ENCODE data around the gene STX5.

DNA sequence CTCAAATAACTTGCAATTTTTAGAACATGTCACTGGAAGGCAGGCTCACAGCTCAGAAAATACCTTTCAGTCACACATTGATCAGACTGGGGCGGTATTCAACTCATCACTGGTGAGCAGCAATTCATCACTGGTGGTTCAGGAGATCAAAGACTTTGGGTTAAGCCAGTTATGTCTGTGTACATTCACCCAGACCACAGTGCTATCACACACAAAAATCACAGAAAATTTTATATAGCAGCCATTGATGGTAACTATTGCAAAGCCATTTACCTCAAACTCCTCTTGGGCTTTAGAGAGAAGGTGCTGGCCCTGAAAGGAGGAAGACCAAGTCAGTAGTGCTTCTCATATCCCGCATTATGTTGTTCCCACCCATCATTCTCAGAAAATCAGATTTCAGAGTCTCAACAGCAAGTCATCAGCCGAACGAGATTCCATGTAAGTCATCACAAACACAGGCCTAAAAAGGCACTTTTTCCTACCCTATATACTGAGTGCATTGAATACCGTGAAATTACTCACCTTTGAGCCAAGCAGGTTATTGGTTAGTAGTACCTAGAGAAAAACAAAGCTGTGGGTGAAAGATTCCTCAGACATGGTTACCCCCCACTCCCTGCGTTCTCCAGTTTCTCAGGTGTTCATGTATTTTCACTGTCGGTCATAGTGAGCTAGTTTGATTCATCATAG, 21.6 kb upstream of the STX5 start:
- TF ChIP-seq POLR2A (IDR thresholded peaks at IDR 0.05; ENCODE audit: low read depth, low read length) (peak; percentile 45), NBN (IDR thresholded peaks at IDR 0.05) (no peak), FOXK2 (IDR thresholded peaks at IDR 0.05) (no peak), YY1 (IDR thresholded peaks at IDR 0.05; ENCODE audit: low read depth, low read length) (no peak), RAD21 (IDR thresholded peaks at IDR 0.05; ENCODE audit: insufficient read depth, low read depth, low read length) (no peak), EP300 (IDR thresholded peaks at IDR 0.05; ENCODE audit: borderline replicate concordance in 1 of 2, control insufficient read depth in 1 of 2, low read depth in 2 of 2, low read length in 2 of 2) (no peak), EZH2 (IDR thresholded peaks at IDR 0.05; ENCODE audit: borderline replicate concordance, control insufficient read depth, low read depth, low read length) (no peak)
- TF ChIP-seq, protein P1, sequence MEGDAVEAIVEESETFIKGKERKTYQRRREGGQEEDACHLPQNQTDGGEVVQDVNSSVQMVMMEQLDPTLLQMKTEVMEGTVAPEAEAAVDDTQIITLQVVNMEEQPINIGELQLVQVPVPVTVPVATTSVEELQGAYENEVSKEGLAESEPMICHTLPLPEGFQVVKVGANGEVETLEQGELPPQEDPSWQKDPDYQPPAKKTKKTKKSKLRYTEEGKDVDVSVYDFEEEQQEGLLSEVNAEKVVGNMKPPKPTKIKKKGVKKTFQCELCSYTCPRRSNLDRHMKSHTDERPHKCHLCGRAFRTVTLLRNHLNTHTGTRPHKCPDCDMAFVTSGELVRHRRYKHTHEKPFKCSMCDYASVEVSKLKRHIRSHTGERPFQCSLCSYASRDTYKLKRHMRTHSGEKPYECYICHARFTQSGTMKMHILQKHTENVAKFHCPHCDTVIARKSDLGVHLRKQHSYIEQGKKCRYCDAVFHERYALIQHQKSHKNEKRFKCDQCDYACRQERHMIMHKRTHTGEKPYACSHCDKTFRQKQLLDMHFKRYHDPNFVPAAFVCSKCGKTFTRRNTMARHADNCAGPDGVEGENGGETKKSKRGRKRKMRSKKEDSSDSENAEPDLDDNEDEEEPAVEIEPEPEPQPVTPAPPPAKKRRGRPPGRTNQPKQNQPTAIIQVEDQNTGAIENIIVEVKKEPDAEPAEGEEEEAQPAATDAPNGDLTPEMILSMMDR (IDR thresholded peaks at IDR 0.05 in 2 of 3, conservative IDR thresholded peaks at IDR 0.05 in 1 of 3; ENCODE audit: control insufficient read depth in 2 of 3, extremely low read depth in 1 of 3, insufficient read depth in 1 of 3, low read depth in 3 of 3, low read length in 3 of 3), result no peak
- TF ChIP-seq, protein P2, sequence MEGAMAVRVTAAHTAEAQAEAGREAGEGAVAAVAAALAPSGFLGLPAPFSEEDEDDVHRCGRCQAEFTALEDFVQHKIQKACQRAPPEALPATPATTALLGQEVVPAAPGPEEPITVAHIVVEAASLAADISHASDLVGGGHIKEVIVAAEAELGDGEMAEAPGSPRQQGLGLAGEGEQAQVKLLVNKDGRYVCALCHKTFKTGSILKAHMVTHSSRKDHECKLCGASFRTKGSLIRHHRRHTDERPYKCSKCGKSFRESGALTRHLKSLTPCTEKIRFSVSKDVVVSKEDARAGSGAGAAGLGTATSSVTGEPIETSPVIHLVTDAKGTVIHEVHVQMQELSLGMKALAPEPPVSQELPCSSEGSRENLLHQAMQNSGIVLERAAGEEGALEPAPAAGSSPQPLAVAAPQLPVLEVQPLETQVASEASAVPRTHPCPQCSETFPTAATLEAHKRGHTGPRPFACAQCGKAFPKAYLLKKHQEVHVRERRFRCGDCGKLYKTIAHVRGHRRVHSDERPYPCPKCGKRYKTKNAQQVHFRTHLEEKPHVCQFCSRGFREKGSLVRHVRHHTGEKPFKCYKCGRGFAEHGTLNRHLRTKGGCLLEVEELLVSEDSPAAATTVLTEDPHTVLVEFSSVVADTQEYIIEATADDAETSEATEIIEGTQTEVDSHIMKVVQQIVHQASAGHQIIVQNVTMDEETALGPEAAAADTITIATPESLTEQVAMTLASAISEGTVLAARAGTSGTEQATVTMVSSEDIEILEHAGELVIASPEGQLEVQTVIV (IDR thresholded peaks at IDR 0.05; ENCODE audit: borderline replicate concordance, partially characterized antibody), result no peak
- TF ChIP-seq, protein P3, sequence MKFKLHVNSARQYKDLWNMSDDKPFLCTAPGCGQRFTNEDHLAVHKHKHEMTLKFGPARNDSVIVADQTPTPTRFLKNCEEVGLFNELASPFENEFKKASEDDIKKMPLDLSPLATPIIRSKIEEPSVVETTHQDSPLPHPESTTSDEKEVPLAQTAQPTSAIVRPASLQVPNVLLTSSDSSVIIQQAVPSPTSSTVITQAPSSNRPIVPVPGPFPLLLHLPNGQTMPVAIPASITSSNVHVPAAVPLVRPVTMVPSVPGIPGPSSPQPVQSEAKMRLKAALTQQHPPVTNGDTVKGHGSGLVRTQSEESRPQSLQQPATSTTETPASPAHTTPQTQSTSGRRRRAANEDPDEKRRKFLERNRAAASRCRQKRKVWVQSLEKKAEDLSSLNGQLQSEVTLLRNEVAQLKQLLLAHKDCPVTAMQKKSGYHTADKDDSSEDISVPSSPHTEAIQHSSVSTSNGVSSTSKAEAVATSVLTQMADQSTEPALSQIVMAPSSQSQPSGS (IDR thresholded peaks at IDR 0.05; ENCODE audit: low read length), result no peak
